Left forelimb (tissue), 1 donor: Measurements from ENCODE around the gene RAB31.
"Not testable (repeated sequence)": the region's sequence is repeated elsewhere in the genome, so short reads cannot be mapped to it uniquely, and the experiment has no call there.

Source experiments
- DNase-seq: peaks from one replicate; pipeline ENCODE4 v3.0.0-alpha.2; 2018; ENCODE audit warnings: low spot score

Gene RAB31

DNA sequence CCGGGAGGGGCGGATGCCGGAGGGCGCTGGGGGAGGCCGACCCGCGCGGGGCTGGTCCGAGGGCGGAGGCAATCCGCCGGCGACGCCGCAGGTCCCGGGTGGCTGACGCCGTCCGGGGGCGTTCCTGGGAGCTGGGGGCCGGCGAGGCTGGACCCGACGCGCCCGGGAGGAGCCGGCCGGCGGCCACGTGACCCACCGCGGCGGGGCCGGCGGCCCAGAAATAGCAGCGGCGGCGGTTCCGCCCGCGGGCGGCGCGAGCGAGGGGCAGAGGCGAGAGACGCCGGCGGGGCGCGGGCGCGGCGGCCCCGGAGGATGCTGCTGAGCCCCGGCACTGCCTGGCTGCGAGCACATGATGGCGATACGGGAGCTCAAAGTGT lies at the start of gene RAB31:
RAB31 (plus strand) TSS at position 245 of the 377 bp plus-strand sequence; CDS start at position 350, 105 bp downstream.
- peak; percentile 86 for DNase-seq

DNA sequence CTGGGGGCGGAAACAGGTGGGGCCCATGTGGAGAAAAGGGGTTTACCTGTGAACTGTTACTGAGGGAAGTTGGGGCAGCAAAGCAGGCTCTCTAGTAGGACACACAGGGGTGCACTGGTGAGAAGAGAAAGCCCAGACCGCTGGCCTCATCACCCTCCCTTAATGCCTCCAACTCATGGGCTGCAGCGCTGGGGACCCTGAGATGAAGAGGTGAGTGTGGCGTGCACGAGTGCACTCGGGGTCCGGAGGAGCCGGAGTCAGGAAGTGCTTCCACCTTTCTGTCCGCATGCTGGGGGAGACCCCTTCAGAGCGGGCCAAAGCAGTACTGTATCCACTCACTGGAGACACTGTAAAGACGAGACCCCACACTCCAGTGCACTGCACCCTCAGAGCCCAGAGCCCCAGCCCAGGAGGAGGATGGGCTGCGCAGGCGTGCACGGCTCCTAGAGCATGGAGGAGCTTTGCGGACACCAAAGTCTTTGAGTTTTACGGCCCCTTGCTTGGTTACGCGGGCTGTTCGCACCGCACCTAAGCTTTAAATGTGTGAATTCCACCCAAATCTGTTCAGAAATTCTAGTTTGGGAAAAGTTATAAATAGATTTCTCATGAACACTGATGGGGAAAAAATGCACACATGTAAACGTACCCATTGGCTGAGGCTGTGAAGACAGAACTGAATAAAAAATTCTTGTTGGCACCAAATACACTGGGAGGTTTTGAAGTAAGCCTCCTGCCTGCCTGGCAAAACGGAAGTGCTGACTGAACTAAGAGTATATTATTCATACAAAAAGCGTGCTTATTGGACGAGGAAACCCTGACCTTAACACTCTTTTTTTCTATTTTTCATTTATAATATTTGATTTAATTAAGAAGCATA lies 48.4 kb upstream of the RAB31 start:
- DNase-seq = no peak

DNA sequence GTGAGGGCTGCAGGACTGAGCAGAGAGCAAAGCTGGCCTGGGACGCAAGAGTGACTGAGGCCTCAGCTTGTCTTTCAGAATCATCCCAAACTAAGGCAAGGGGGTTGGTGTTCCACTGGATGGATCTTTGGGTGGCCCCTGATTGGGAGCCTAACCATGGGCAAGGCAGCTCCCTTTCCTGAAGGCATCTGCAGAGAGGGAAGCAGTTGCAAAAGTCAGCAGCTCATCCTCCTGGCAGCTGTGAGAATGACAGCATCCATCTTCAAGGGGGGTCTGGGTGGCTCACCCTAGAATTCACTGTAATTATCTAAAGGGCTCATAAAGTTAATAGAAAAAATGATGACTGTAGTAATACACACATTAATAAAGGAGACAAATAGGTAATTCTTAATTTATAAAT lies 46.5 kb upstream of the RAB31 start:
- DNase-seq = no peak

DNA sequence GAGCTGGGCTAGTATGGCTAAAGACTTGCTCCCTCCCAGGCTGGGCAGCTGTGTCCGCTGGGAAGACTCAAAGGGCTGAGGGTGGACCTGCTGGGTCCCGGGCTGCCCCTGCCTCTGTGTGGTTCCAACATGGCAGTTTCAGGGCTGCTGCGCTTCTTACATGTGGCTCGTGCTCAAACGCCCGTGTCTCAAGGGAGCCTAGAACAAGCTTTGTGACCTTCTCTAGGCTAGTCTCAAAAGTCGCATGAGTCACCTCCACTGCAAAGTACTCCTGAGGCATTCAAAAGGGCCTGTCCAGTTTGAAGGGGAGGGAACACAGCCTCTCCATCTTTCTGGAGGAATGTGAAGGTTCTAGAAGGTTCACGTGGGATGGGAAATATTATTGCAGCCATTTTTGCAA lies 44.7 kb upstream of the RAB31 start:
- no peak for DNase-seq

GRCh38 chr18:9665314-9665713 lies 42.8 kb upstream of the RAB31 start:
- DNase-seq = no peak

DNA sequence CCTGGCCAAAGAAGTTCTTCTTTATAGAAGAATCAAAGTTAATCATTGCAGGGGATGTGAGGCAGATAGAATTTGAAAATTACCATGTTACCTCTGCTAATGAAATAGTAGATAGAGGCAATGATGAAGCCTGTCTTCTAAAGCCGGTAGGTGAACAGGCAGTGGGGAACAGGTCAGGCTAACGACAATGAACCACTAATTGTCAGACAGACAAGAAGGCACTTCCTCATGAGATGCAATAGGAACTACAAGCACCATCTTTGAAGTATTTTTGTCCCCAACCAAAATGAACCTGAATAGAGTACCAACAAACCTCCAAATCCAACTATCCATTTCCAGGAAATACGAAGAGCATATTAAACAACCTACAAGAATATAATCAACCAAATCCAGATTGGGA lies 41.6 kb upstream of the RAB31 start:
- no peak for DNase-seq

- no peak for DNase-seq
Measured at GRCh38 chr18:9669016-9669415, 39.1 kb upstream of the RAB31 start.

DNA sequence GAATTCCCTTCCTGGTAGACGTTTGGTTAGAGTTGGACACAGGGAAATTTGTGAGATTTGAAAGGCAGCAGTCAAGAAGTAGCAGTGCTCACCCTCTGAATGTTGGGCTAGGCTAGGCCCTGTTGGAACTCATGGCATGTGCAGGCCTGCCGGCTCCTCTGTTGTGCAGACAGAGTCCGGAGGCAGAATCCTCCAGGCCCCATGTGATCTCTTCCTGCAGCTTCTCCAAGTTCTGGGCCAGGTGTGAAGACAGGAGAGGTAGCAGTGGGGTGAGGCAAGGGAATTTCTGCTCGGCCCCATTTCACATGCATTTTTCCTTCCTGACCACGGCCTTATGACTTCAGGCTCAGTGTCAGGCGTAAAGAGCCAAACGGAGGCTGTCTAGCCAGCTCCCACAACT lies 36.9 kb upstream of the RAB31 start:
- DNase-seq = no peak

DNA sequence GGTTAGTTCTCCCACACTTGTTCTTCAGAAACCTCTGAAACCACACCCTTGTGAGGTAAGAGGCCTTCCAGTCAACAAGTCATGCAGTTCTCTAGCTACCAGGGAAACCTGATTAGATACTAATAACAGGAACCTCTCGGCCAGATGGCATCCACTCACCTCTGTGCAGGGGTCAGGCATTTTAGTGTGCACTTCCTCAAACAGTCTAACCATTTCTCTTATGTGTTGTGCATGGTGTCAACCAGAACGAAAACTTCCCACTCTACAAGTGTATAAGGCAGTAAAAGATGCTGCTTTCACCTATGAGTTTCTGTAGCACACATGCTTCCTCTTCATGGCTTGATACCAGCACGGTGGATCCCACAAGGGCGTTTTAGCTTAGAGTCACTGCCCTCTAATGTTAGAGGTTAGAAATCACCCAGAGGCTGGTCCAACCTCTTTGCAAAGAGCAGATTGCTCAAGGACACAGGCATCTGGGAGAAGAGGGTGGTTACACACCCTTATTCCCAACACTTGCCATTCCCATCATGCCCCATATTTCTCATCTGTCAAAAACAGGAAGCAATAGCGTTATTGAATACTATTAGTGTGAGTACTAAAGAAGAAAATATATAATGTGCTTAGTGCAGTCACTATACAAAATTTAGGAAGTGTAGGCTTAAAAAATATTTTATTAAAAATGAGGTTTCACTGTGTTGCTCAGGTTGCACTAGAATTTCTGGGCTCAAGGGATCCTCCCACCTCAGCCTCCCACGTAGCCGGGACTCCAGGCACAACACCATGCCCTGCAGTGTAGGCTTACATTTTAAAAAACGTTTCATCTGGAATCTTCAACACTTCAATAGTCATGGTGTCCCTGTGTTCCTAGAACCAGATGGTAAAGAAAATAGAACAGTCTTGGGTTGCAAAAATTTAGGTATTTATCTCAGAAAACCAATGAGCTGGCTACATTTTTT lies 34.5 kb upstream of the RAB31 start:
- no peak for DNase-seq

- not testable (repeated sequence) for DNase-seq
Measured at GRCh38 chr18:9678216-9678615, 29.9 kb upstream of the RAB31 start.

GRCh38 chr18:9679125-9679524 lies 29.0 kb upstream of the RAB31 start:
- no peak for DNase-seq

DNA sequence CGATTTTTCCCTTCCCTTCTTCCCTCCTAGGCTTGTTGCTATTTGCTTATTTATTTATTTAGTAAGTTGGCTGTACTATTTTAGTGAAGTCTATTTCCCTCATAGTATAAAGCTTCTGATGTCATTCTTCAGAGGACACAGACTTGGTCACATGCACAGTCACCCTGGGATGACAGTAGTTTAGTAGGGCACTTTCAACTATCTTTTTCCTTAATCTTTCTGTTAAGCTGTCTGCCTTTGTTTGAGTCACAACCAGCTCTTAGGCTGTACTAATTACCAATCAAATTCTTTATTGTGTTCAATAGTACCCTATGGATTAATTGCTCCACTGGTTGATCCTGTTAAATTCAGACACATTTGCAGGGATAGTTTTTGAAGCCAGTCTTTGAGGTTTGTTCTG lies 26.9 kb upstream of the RAB31 start:
- no peak for DNase-seq

- DNase-seq = no peak
Measured at GRCh38 chr18:9682572-9682971, 25.5 kb upstream of the RAB31 start.

DNA sequence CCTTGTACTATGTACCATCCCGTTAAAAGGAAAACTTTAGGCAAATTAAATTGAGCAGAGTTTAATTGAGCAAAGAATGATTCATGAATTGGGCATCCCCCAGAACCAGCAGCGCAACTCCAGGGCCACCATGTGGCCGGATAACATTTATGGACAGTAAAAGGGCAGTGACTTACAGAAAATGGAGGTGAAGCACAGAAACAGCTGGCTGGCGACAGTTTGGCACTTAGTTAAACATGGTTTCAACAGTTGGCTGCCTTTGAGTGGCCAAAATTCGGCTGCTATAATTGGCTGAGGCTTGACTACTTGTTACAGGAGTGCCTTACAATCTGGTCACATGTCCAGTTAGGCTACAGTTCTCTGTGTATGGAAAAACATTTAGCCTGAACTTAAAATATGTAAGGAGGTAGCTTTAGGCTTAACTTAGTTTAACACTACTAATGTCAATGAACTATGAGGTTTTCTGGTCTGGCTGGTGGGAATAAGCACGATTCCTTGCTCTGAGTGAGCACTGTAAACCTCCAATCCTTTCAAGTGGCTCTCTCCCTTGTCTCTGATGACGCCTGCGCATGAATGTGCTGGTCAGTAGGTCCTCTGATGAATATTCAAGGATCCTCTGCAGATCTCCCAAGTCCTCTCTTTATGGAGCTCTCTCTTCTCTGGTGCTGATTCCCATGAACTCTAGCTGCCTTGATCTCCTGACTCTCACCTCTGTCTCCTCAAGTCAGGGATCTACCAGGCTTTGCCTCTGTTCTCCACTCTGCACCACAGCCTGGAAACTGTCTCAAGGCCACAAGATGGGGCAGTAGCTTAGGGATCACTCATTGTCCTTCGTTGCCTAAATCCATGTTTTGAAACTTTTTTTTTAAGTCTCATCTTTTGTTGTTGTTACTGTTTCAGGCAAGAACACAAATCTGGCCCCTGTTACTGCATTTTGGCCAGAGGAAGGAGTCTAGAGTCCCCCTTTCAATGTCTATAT lies 24.4 kb upstream of the RAB31 start:
- DNase-seq = no peak

- DNase-seq = no peak
Measured at GRCh38 chr18:9684881-9685614, 23.1 kb upstream of the RAB31 start.

DNA sequence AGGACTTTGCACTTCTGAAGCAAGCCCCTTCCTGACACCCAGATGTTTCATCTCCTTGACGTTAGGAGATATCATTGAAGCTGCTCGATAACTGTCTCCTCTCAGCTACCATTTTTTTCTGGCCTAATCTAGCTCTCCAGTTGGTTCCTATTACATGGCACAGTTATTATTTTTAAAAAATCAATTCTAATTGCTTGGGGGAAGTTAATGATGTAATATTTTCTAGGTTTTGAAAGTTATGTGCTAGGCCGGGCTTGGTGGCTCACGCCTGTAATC lies 22.5 kb upstream of the RAB31 start:
- no peak for DNase-seq

GRCh38 chr18:9688036-9688741 lies 19.9 kb upstream of the RAB31 start:
- no peak for DNase-seq

DNA sequence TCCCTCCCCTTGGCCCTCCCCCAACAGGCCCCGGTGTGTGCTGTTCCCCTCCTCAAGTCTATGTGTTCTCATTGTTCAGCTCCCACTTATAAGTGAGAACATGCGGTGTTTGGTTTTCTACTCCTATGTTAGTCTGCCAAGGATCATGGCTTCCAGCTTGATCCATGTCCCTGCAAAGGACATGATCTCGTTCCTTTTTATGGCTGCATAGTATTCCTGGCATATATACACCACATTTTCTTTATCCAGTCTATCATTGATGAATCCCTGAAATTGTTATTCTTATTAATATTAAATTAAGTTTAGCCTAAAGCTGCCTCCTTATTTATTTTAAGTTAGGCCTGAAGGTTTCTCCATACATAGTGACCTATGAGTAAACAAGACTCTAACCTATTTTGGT lies 18.8 kb upstream of the RAB31 start:
- DNase-seq = no peak

- no peak for DNase-seq
Measured at GRCh38 chr18:9690418-9691188, 17.5 kb upstream of the RAB31 start.

- DNase-seq = no peak
Measured at GRCh38 chr18:9691235-9691634, 16.9 kb upstream of the RAB31 start.
